ENCODE measurements around the gene COG5. TPM values are rescaled to one million over a fixed set of nuclear protein-coding genes. Genes with fewer than 3 reads are reported as not detected.

COG5 gene
- total RNA-seq, 2 experiments from 2014 or later: 37.6 to 40.3 TPM

DNA sequence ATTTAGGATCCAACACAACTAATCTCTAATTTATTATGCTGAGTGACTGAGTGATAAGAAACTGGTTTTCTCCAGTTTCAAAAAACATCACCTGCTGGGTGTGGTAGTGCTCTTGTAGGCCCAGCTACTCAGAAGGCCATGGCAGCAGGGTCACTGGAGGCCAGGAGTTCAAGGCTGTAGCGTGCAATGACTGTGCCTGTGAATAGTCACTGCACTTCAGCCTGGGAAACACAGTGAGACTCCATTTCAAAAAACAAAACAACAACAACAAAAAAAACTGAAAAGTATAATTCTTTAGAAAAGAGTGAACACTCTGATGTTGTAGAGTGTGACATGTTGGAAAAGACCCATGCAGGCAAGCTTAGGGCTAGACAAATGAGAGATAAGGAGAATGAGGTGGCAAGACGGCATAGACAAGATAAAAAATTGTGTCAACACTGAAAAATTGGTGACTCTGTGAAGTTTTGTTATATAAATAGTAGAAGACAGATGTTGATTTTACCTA lies 243.9 kb downstream of the COG5 start:
- no peaks in the 10 kb centered on the region for H3K4me1 Mint-ChIP-seq (ENCODE audit: low read depth)

DNA sequence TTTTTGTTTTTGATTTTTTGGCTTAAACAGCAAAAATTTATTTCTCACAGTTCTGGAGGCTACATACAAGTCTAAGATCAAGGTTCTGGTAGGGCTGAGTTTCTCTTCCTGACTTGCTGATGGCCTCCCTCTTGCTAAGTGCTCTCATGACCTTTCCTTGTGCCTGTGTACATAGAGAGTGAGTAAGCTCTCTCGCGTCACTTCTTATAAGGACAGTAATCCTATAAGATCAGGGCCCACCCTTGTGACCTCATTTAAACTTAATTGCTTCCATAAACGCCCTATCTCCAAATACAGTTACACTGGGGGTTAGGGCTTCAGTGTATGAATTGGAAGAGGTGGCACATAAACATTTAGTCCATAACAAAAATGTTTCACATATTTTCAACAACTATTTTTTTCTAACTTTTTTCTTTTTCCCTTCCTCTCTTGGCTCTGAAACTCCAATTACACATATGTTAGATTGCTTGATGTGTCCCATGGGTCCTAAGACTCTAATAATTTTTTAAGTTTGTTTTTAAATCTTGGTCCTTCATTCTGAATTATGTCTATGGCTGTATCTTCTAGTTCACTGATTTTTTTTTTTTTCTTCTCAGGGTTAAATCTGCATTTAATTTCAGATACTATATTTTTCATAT lies 245.1 kb downstream of the COG5 start:
- TF ChIP-seq, protein P1, sequence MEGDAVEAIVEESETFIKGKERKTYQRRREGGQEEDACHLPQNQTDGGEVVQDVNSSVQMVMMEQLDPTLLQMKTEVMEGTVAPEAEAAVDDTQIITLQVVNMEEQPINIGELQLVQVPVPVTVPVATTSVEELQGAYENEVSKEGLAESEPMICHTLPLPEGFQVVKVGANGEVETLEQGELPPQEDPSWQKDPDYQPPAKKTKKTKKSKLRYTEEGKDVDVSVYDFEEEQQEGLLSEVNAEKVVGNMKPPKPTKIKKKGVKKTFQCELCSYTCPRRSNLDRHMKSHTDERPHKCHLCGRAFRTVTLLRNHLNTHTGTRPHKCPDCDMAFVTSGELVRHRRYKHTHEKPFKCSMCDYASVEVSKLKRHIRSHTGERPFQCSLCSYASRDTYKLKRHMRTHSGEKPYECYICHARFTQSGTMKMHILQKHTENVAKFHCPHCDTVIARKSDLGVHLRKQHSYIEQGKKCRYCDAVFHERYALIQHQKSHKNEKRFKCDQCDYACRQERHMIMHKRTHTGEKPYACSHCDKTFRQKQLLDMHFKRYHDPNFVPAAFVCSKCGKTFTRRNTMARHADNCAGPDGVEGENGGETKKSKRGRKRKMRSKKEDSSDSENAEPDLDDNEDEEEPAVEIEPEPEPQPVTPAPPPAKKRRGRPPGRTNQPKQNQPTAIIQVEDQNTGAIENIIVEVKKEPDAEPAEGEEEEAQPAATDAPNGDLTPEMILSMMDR (IDR thresholded peaks at IDR 0.05): no peak
- ChIA-PET POLR2A (no interaction called here), CTCF (no interaction called here)
- Mint-ChIP-seq H3K4me3 (no peak overlapping the region), H3K27me3 (no peaks in the 10 kb centered on the region), H3K36me3 (ENCODE audit: low read depth) (peaks cover 12% of the 10 kb centered on the region), H3K9me3 (no peaks in the 10 kb centered on the region), H3K4me1 (ENCODE audit: low read depth) (no peaks in the 10 kb centered on the region), H3K27ac (no peak overlapping the region)
- ATAC-seq: peak; percentile 39
- no peak for DNase-seq
- intact Hi-C loops (cut with micrococcal nuclease): no loop called here

More for the DNA sequence above, 243.9 kb downstream of the COG5 start:
- Mint-ChIP-seq H3K27me3 (no peaks in the 10 kb centered on the region), H3K4me3 (no peak overlapping the region), H3K36me3 (ENCODE audit: low read depth) (peaks cover 13% of the 10 kb centered on the region), H3K9me3 (no peaks in the 10 kb centered on the region), H3K27ac (no peak overlapping the region)
- CTCF ChIA-PET: no interaction called here
- TF ChIP-seq, protein P1 (IDR thresholded peaks at IDR 0.05): no peak
- POLR2A ChIA-PET: no interaction called here
- no peak for DNase-seq
- intact Hi-C loops (cut with micrococcal nuclease): no loop called here
- ATAC-seq: no peak

DNA sequence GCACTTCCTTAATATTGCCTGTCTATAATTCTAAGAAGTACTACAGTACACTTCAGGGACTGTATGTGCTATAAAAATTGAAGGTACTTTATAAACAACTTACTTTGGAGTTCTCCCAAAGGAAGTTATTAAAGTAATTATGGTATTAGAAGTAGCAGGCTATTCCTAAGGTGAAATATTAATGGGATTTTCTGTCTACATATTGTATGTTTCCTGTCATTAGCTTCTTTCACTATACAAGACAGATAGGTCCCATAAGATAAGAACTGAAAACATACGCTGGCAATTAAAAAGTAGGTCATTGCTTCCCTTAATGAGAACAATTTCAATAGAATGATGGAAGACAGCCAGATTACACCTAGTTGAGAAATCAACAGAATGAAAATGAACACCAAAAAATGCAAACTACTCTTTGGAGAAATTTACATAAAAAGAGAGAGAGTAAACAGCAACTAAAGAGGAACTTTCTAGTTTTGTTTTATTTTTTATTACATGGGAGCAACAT lies 248.0 kb downstream of the COG5 start:
- Mint-ChIP-seq H3K4me1 (ENCODE audit: low read depth) (no peaks in the 10 kb centered on the region), H3K36me3 (ENCODE audit: low read depth) (peaks cover 6% of the 10 kb centered on the region), H3K27me3 (no peaks in the 10 kb centered on the region), H3K9me3 (no peaks in the 10 kb centered on the region), H3K4me3 (no peak overlapping the region), H3K27ac (no peak overlapping the region)
- ChIA-PET POLR2A (no interaction called here), CTCF (no interaction called here)
- TF ChIP-seq, protein P1 (IDR thresholded peaks at IDR 0.05): no peak
- DNase-seq (no peak), ATAC-seq (no peak)
- intact Hi-C loops (cut with micrococcal nuclease): no loop called here

DNA sequence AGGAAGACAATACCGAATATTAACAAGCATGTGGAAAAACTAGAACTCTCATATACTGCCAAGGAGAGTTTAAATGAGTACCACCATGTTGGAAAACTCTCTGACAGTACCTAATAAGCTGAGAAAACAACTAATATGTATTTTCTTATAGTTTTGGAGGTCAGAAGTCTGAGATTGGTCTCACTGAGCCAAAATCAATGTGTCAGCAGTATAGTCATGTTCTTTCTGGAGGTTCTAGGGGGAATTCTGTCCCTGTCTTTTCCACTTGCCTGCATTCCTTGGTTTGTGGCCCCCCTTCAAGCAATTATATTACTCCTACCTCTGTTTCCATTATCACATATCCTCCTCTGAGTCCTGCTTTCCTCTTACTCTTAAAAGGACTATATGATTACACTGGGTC lies 250.4 kb downstream of the COG5 start:
- ATAC-seq: no peak
- DNase-seq: no peak
- peaks cover 6% of the 10 kb centered on the region for H3K36me3 Mint-ChIP-seq (ENCODE audit: low read depth)
- H3K9me3 Mint-ChIP-seq: no peaks in the 10 kb centered on the region
- H3K27me3 Mint-ChIP-seq: no peaks in the 10 kb centered on the region
- CTCF ChIA-PET: no interaction called here
- TF ChIP-seq, protein P1 (IDR thresholded peaks at IDR 0.05): no peak
- intact Hi-C loops (cut with micrococcal nuclease): no loop called here
- no peaks in the 10 kb centered on the region for H3K4me1 Mint-ChIP-seq (ENCODE audit: low read depth)
- POLR2A ChIA-PET: no interaction called here
- no peak overlapping the region for H3K27ac Mint-ChIP-seq
- no peak overlapping the region for H3K4me3 Mint-ChIP-seq

DNA sequence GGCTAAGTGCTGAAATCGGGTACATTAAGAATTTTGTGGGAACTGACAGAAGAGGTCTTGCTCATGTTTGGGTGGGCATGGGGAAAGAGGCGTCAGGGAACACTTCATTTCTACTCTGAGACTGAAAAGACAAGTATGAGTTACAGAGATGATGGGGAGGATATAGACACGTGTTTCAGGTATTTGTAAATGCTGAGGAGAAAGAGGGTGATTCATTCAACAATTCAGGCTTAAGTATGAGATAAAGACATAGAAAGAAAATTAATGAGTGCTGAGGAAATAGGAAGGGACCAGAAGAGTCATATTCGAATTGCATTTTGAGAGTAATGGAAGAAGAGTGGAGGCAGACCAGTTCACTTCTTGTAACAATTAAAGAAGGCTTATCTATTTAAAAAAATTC lies 251.3 kb downstream of the COG5 start:
- Mint-ChIP-seq H3K4me1 (ENCODE audit: low read depth) (no peaks in the 10 kb centered on the region), H3K9me3 (no peaks in the 10 kb centered on the region), H3K27ac (no peak overlapping the region), H3K36me3 (ENCODE audit: low read depth) (peaks cover 6% of the 10 kb centered on the region), H3K27me3 (no peaks in the 10 kb centered on the region), H3K4me3 (no peak overlapping the region)
- ATAC-seq (no peak), DNase-seq (no peak)
- ChIA-PET CTCF (no interaction called here), POLR2A (no interaction called here)
- intact Hi-C loops (cut with micrococcal nuclease): no loop called here
- TF ChIP-seq, protein P1 (IDR thresholded peaks at IDR 0.05): no peak
